ENCODE measurements around the gene BTRC. TPM values are rescaled to one million over a fixed set of nuclear protein-coding genes. Genes with fewer than 3 reads are reported as not detected.

The BTRC gene
- total RNA-seq, 1 experiment from 2014 or later = 29.1 TPM

GRCh38 chr10:101405001-101405400 is 51.0 kb downstream of the BTRC start:
- Histone ChIP-seq H4K20me1 (ENCODE audit: insufficient read depth) (no peaks in the 10 kb centered on the region), H3K27me3 (ENCODE audit: insufficient read depth, low read length) (no peaks in the 10 kb centered on the region), H3K9me3 (ENCODE audit: control insufficient read depth in 1 of 2, insufficient read depth in 1 of 2, low read depth in 1 of 2, low read length in 2 of 2) (no peaks in the 10 kb centered on the region), H2AFZ (ENCODE audit: low read depth, low read length, poor library complexity, severe bottlenecking) (no peak overlapping the region), H3K4me1 (ENCODE audit: control insufficient read depth in 1 of 2, insufficient read depth in 2 of 2, low read length in 2 of 2) (no peaks in the 10 kb centered on the region), H3K4me2 (ENCODE audit: low read length) (no peak overlapping the region), H3K36me3 (ENCODE audit: control insufficient read depth in 1 of 2, insufficient read depth in 2 of 2, low read length in 2 of 2) (no peaks in the 10 kb centered on the region), H3K9ac (ENCODE audit: low read length) (no peak overlapping the region), H3K79me2 (ENCODE audit: insufficient read depth, low read length) (0 out of 2 replicates have a peak, but pooled peaks cover 5% of the 10 kb centered on the region), H3K27ac (ENCODE audit: low read depth, low read length) (no peak overlapping the region), H3K4me3 (replicated peaks in 1 of 2; ENCODE audit: low read depth in 1 of 2, low read length in 2 of 2) (no peak overlapping the region), H3K9me2 (ENCODE audit: insufficient read depth) (no peaks in the 10 kb centered on the region)
- ATAC-seq (no peak), DNase-seq (ENCODE audit: low read depth, low spot score) (no peak)
- ChIA-PET RAD21 (ENCODE audit: low non-redundant PET in 1 of 2, low total read pairs in 2 of 2, uncharacterized antibody in 2 of 2, unreplicated experiment in 2 of 2) (no interaction called here), CTCF (no interaction called here), POLR2A (no interaction called here)
- TF ChIP-seq ATF3 (IDR thresholded peaks at IDR 0.05) (no peak), YY1 (IDR thresholded peaks at IDR 0.05; ENCODE audit: extremely low read depth, insufficient replicate concordance, low read depth, low read length) (no peak), EZH2phosphoT487 (IDR thresholded peaks at IDR 0.05; ENCODE audit: borderline replicate concordance) (no peak), TCF7L2 (IDR thresholded peaks at IDR 0.05; ENCODE audit: borderline replicate concordance, extremely low read depth, insufficient read depth, insufficient read length) (no peak), REST (IDR thresholded peaks at IDR 0.05; ENCODE audit: low read depth) (no peak), SIN3A (IDR thresholded peaks at IDR 0.05; ENCODE audit: low read depth) (no peak)
- BruUV-seq (replicated peaks) = no TSS peak
- intact Hi-C loops (cut with micrococcal nuclease) = no loop called here

Measured in HCT116 (cell line).